SK-N-SH (cell line): ENCODE results near the gene DNASE2B. TPM values are rescaled to one million over a fixed set of nuclear protein-coding genes. Genes with fewer than 3 reads are reported as not detected.

Source experiments
- CTCF ChIA-PET: fragments of 300-600, 350-600 bp; formaldehyde crosslinking; extraction: SDS; loops from one replicate; lab custom pipeline; 2021; lab: Yijun Ruan, JAX
- POLR2A ChIA-PET: fragments of 350-600 bp; sonication (Branson Sonifier 250); formaldehyde crosslinking; extraction: SDS; loops from one replicate; lab custom pipeline; 2020; ENCODE audit warnings: antibody characterized with exemption, inconsistent platforms; lab: Yijun Ruan, JAX
- DNase-seq: peaks from one replicate; pipeline ENCODE4 v3.0.0; 2012
- H2AFZ ChIP-seq: fragments of 200-600 bp; sonication (generic); 2 replicates; pipeline ENCODE4 v1.8.1; 2016; ENCODE audit warnings: antibody characterized with exemption, mild to moderate bottlenecking, low read depth
- H3F3A ChIP-seq: fragments of 200-600 bp; sonication (generic); replicated peaks from 2 replicates; pipeline ENCODE3; 2016; ENCODE audit warnings: antibody characterized with exemption, mild to moderate bottlenecking; ENCODE audit not compliant: insufficient read depth
- H3K27ac ChIP-seq, 2 experiments: fragments of 200-500 bp in 1 of 2; fragments of 200-600 bp in 1 of 2; sonication (Bioruptor generic) in 1 of 2; sonication (generic), shearing (Covaris generic) in 1 of 2; 2 replicates each; pipeline versions ENCODE4 v1.5.1 to v1.6.1; 2014 to 2016; ENCODE audit warnings: low read depth in 2 of 2, inconsistent platforms in 1 of 2, low read length in 1 of 2, mild to moderate bottlenecking in 1 of 2, mixed read lengths in 1 of 2
- H3K27me3 ChIP-seq: fragments of 200-600 bp; sonication (generic), shearing (Covaris generic); 2 replicates; pipeline ENCODE4 v1.6.1; 2016; ENCODE audit warnings: mixed run types; ENCODE audit not compliant: insufficient read depth
- H3K36me3 ChIP-seq, 2 experiments: fragments of 200-500 bp in 1 of 2; fragments of 200-600 bp in 1 of 2; sonication (Bioruptor generic) in 1 of 2; sonication (generic) in 1 of 2; replicated peaks in 1 of 2; 2 replicates each; pipeline versions ENCODE3 to v1.5.1; 2014 to 2016; ENCODE audit warnings: low read length in 1 of 2, mild to moderate bottlenecking in 1 of 2; ENCODE audit not compliant: insufficient read depth in 2 of 2, control insufficient read depth in 1 of 2
- H3K4me1 ChIP-seq, 2 experiments: fragments of 200-500 bp in 1 of 2; fragments of 200-600 bp in 1 of 2; sonication (Bioruptor generic) in 1 of 2; sonication (generic), shearing (Covaris generic) in 1 of 2; 2 replicates each; pipeline versions ENCODE4 v1.5.1 to v1.6.1; 2014 to 2016; ENCODE audit warnings: low read depth in 1 of 2, low read length in 1 of 2, mixed run types in 1 of 2; ENCODE audit not compliant: insufficient read depth in 2 of 2, control insufficient read depth in 1 of 2
- H3K4me2 ChIP-seq: fragments of 200-600 bp; sonication (generic), shearing (Covaris generic); 2 replicates; pipeline ENCODE4 v1.6.1; 2017; ENCODE audit warnings: mixed run types
- H3K4me3 ChIP-seq, 2 experiments: fragments of 200-500 bp in 1 of 2; fragments of 200-600 bp in 1 of 2; sonication (Bioruptor generic) in 1 of 2; sonication (generic), shearing (Covaris generic) in 1 of 2; 2 replicates each; pipeline versions ENCODE4 v1.5.1 to v1.8.1; 2014 to 2016; ENCODE audit warnings: low read depth in 2 of 2, inconsistent platforms in 1 of 2, low read length in 1 of 2, mild to moderate bottlenecking in 1 of 2, mixed read lengths in 1 of 2, moderate library complexity in 1 of 2
- H3K79me2 ChIP-seq: fragments of 200-600 bp; sonication (generic); 2 replicates; pipeline ENCODE4 v1.8.1; 2017; ENCODE audit warnings: mild to moderate bottlenecking; ENCODE audit not compliant: insufficient read depth
- H3K9ac ChIP-seq: fragments of 200-600 bp; sonication (generic); 2 replicates; pipeline ENCODE4 v1.6.1; 2017; ENCODE audit warnings: mixed run types
- H3K9me2 ChIP-seq: fragments of 200-600 bp; sonication (generic); 2 replicates; pipeline ENCODE4 v1.6.1; 2017; ENCODE audit warnings: mixed run types
- H3K9me3 ChIP-seq: fragments of 200-600 bp; sonication (generic); 2 replicates; pipeline ENCODE4 v1.6.1; 2017; ENCODE audit warnings: mixed run types, mild to moderate bottlenecking, moderate library complexity
- H4K20me1 ChIP-seq: fragments of 200-600 bp; sonication (generic); 2 replicates; pipeline ENCODE4 v1.6.1; 2017; ENCODE audit warnings: mild to moderate bottlenecking, mixed run types; ENCODE audit not compliant: insufficient read depth
- CHD2 ChIP-seq: fragments of 150-350 bp; IDR thresholded peaks from 2 replicates; pipeline ENCODE4 v1.6.1; 2018; ENCODE audit warnings: low read length; ENCODE audit not compliant: partially characterized antibody
- ELF1 ChIP-seq: IDR thresholded peaks from 2 replicates; pipeline ENCODE4 v1.4.0; 2012
- EP300 ChIP-seq, 2 experiments: IDR thresholded peaks; 2 replicates each; pipeline versions ENCODE4 v1.4.0 to v1.6.1; 2012; ENCODE audit warnings: borderline replicate concordance in 1 of 2, low read depth in 1 of 2, low read length in 1 of 2
- EZH2phosphoT487 ChIP-seq: fragments of 200-600 bp; sonication (generic); IDR thresholded peaks from 2 replicates; pipeline ENCODE4 v1.6.1; 2017; ENCODE audit warnings: low read depth, mixed run types, mild to moderate bottlenecking, antibody characterized with exemption, moderate library complexity, borderline replicate concordance
- FOXJ3 ChIP-seq: sonication (generic); formaldehyde crosslinking; IDR thresholded peaks from 2 replicates; pipeline ENCODE4 v1.5.1; 2020; ENCODE audit warnings: mild to moderate bottlenecking, missing genetic modification reagents
- GATA2 ChIP-seq: sonication (generic); formaldehyde crosslinking; IDR thresholded peaks from 2 replicates; pipeline ENCODE4 v1.5.0; 2020; ENCODE audit warnings: mild to moderate bottlenecking, missing genetic modification reagents
- JUND ChIP-seq: IDR thresholded peaks from 2 replicates; pipeline ENCODE4 v1.4.0; 2012
- MEF2A ChIP-seq: IDR thresholded peaks from 2 replicates; pipeline ENCODE4 v1.4.0; 2012; ENCODE audit warnings: low read depth, borderline replicate concordance
- MXI1 ChIP-seq: IDR thresholded peaks from 2 replicates; pipeline ENCODE4 v1.6.1; 2012; ENCODE audit warnings: mild to moderate bottlenecking, low read depth, low read length, improper control_type of control experiment
- NFIC ChIP-seq: IDR thresholded peaks from 2 replicates; pipeline ENCODE4 v1.4.0; 2012; ENCODE audit warnings: borderline replicate concordance
- NRF1 ChIP-seq: IDR thresholded peaks from 2 replicates; pipeline ENCODE4 v1.6.1; 2012; ENCODE audit warnings: low read depth, mild to moderate bottlenecking, low read length
- POLR2AphosphoS5 ChIP-seq: IDR thresholded peaks from 2 replicates; pipeline ENCODE4 v1.6.1; 2012; ENCODE audit warnings: low read depth, low read length
- RAD21 ChIP-seq: IDR thresholded peaks from 2 replicates; pipeline ENCODE4 v1.6.1; 2012; ENCODE audit warnings: mild to moderate bottlenecking, low read length
- RCOR1 ChIP-seq: fragments of 150-350 bp; IDR thresholded peaks from 2 replicates; pipeline ENCODE4 v1.6.1; 2017; ENCODE audit warnings: antibody characterized with exemption, low read length
- RFX5 ChIP-seq: IDR thresholded peaks from 2 replicates; pipeline ENCODE4 v1.6.1; 2012; ENCODE audit warnings: mild to moderate bottlenecking, improper control_type of control experiment, low read length
- RXRA ChIP-seq: IDR thresholded peaks from 2 replicates; pipeline ENCODE4 v1.4.0; 2012; ENCODE audit warnings: low read depth, mild to moderate bottlenecking, borderline replicate concordance
- SMC3 ChIP-seq: IDR thresholded peaks from 2 replicates; pipeline ENCODE4 v1.6.1; 2012; ENCODE audit warnings: low read depth, low read length, improper control_type of control experiment
- TAF1 ChIP-seq: IDR thresholded peaks from 2 replicates; pipeline ENCODE4 v1.6.1; 2012; ENCODE audit warnings: low read depth, mild to moderate bottlenecking, low read length, moderate library complexity, borderline replicate concordance
- TCF12 ChIP-seq: IDR thresholded peaks from 2 replicates; pipeline ENCODE4 v1.4.0; 2012
- TEAD4 ChIP-seq: IDR thresholded peaks from 2 replicates; pipeline ENCODE4 v1.4.0; 2012; ENCODE audit warnings: mild to moderate bottlenecking, borderline replicate concordance; ENCODE audit not compliant: insufficient read depth
- WGBS: methylation state at CpG from one replicate; pipeline ENCODE4 v1.1.6; 2017; ENCODE audit warnings: low lambda C conversion rate; 5-methylcytosine and 5-hydroxymethylcytosine counted together
- polyA plus RNA-seq, 3 experiments: library from polyadenylated mRNA; depleted of rRNA; stranded (reverse); fragments of >200 nt; gene quantifications; 2 replicates each; pipeline ENCODE4 v1.2.3, GENCODE V29; 2012
- TF ChIP-seq, protein P1 (sequence below): fragments of 200-600 bp; sonication (generic); IDR thresholded peaks from 2 replicates; pipeline ENCODE4 v1.6.1; 2017; ENCODE audit warnings: antibody characterized with exemption, mild to moderate bottlenecking, moderate library complexity
- TF ChIP-seq, protein P2 (sequence below): fragments of 150-350 bp; IDR thresholded peaks from 2 replicates; pipeline ENCODE4 v1.6.1; 2017; ENCODE audit warnings: antibody characterized with exemption, low read length, low read depth, borderline replicate concordance
- TF ChIP-seq, protein P3 (sequence below): IDR thresholded peaks from 2 replicates; pipeline ENCODE4 v1.4.0; 2012; ENCODE audit warnings: low read depth
- TF ChIP-seq, protein P4 (sequence below): IDR thresholded peaks from 2 replicates; pipeline ENCODE4 v1.4.0; 2012; ENCODE audit warnings: low read depth, borderline replicate concordance
- TF ChIP-seq, protein P5 (sequence below): fragments of 150-350 bp; IDR thresholded peaks from 2 replicates; pipeline ENCODE4 v1.6.1; 2016; ENCODE audit warnings: mild to moderate bottlenecking, low read depth, low read length

Gene DNASE2B
- polyA plus RNA-seq, 1 of the 3 experiments (the other 2 are of a cell fraction), result 0.03 TPM

DNA sequence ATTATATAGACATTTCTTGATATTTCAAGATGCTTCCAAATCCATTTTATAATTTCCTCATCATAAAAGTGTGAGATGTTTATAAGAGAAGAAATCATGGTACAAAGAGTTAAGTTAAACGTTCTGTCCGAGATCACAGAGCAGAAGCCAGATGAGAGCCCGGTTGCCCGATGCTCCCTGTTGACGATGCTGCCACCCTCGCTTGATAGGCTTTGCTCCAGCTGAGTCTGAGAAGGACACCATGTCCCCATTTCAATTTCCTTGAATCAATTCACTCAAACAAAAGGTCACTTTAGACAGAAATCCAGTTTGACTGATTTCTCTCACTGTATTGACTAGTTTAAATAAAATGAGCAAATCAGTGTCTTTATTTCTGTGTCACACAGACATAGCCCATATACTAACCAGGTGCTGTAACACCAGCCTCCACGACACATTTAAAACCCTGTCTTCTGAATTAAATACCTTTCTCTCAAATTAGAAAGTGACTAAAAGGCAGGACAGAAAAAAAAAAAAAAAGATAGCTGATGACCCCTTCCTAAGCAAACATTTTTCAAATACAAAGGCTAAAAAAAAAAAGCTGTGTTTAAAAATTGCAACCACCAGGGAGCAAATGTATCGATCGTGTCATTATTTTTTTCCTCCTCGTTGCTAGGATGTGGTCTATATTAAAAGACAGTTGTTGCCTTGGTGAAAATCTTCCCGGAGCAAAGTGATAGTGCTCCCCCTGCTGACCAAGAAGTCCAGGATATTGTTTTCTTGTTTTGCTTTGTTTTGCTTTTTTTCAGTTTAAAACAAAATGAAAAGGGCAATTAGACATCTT, 35.2 kb downstream of the DNASE2B start:
- Histone ChIP-seq H3K9me2 (no peaks in the 10 kb centered on the region), H3K9me3 (no peaks in the 10 kb centered on the region), H4K20me1 (no peaks in the 10 kb centered on the region), H3F3A (no peaks in the 10 kb centered on the region), H3K4me2 (peak overlapping the region; percentile 55), H3K9ac (peak overlapping the region; percentile 41), H3K4me3 (peak overlapping the region; percentile 39), H3K4me1 (peaks cover 4 to 9% of the 10 kb centered on the region in 2 experiments; a peak in 3 of 4 replicates), H3K79me2 (no peaks in the 10 kb centered on the region), H3K27me3 (no peaks in the 10 kb centered on the region), H3K36me3 (no peaks in the 10 kb centered on the region), H2AFZ (peak overlapping the region; percentile 80), H3K27ac (peak overlapping the region; percentile 37 to 65; a peak in 2 of 4 replicates)
- ChIA-PET POLR2A (interaction anchor here (1.1 kb wide), 1 partner anchor 79 kb away, joined by 3 read pairs; no protein-coding TSS in a partner anchor), CTCF (interaction anchor here (0.7 to 3.6 kb wide), 44 partner anchors 8 to 641 kb away, joined by 3 to 17 read pairs (median 4); partner anchors contain the start of genes PRKACB and SAMD13)
- DNase-seq, result peak; percentile 59
- WGBS, result 28% methylated on average over 11 of the region's 11 CpGs
- TF ChIP-seq FOXJ3 (CRISPR knock-in tag), result no peak
- peak; percentile 97 for TF ChIP-seq SMC3
- TF ChIP-seq RAD21, result peak; percentile 94
- no peak for TF ChIP-seq TAF1
- TF ChIP-seq CHD2, result no peak
- no peak for TF ChIP-seq TEAD4
- TF ChIP-seq, protein P1, sequence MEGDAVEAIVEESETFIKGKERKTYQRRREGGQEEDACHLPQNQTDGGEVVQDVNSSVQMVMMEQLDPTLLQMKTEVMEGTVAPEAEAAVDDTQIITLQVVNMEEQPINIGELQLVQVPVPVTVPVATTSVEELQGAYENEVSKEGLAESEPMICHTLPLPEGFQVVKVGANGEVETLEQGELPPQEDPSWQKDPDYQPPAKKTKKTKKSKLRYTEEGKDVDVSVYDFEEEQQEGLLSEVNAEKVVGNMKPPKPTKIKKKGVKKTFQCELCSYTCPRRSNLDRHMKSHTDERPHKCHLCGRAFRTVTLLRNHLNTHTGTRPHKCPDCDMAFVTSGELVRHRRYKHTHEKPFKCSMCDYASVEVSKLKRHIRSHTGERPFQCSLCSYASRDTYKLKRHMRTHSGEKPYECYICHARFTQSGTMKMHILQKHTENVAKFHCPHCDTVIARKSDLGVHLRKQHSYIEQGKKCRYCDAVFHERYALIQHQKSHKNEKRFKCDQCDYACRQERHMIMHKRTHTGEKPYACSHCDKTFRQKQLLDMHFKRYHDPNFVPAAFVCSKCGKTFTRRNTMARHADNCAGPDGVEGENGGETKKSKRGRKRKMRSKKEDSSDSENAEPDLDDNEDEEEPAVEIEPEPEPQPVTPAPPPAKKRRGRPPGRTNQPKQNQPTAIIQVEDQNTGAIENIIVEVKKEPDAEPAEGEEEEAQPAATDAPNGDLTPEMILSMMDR, result peak; percentile 93
- no peak for TF ChIP-seq JUND
- TF ChIP-seq EZH2phosphoT487, result no peak
- no peak for TF ChIP-seq NFIC
- TF ChIP-seq, protein P2, sequence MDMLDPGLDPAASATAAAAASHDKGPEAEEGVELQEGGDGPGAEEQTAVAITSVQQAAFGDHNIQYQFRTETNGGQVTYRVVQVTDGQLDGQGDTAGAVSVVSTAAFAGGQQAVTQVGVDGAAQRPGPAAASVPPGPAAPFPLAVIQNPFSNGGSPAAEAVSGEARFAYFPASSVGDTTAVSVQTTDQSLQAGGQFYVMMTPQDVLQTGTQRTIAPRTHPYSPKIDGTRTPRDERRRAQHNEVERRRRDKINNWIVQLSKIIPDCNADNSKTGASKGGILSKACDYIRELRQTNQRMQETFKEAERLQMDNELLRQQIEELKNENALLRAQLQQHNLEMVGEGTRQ, result no peak
- 0 out of 2 replicates have a peak, but pooled peaks have one; percentile 35 for TF ChIP-seq MXI1
- TF ChIP-seq GATA2 (CRISPR knock-in tag), result no peak
- no peak for TF ChIP-seq MEF2A
- no peak for TF ChIP-seq TCF12
- TF ChIP-seq, protein P3, sequence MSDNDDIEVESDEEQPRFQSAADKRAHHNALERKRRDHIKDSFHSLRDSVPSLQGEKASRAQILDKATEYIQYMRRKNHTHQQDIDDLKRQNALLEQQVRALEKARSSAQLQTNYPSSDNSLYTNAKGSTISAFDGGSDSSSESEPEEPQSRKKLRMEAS, result no peak
- peak; percentile 65; the same call in 1 of the 2 replicates for TF ChIP-seq RFX5
- TF ChIP-seq NRF1, result peak; percentile 30; the same call in 1 of the 2 replicates
- TF ChIP-seq ELF1, result no peak
- TF ChIP-seq RCOR1, result no peak
- TF ChIP-seq POLR2AphosphoS5, result no peak
- TF ChIP-seq, protein P4, sequence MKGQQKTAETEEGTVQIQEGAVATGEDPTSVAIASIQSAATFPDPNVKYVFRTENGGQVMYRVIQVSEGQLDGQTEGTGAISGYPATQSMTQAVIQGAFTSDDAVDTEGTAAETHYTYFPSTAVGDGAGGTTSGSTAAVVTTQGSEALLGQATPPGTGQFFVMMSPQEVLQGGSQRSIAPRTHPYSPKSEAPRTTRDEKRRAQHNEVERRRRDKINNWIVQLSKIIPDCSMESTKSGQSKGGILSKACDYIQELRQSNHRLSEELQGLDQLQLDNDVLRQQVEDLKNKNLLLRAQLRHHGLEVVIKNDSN, result no peak
- TF ChIP-seq EP300 (IDR thresholded peaks at IDR 0.05; ENCODE audit: borderline replicate concordance in 1 of 2, low read depth in 1 of 2, low read length in 1 of 2), result no peak
- TF ChIP-seq, protein P5, sequence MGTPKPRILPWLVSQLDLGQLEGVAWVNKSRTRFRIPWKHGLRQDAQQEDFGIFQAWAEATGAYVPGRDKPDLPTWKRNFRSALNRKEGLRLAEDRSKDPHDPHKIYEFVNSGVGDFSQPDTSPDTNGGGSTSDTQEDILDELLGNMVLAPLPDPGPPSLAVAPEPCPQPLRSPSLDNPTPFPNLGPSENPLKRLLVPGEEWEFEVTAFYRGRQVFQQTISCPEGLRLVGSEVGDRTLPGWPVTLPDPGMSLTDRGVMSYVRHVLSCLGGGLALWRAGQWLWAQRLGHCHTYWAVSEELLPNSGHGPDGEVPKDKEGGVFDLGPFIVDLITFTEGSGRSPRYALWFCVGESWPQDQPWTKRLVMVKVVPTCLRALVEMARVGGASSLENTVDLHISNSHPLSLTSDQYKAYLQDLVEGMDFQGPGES, result no peak
- TF ChIP-seq RXRA, result no peak
